Endothelial cell of umbilical vein (primary cell): Measurements from ENCODE around the gene TOMM20.

Experiments
- CTCF ChIP-seq, 2 donors: IDR thresholded peaks; 1 replicate in 1 of 2; 2 replicates in 1 of 2; pipeline ENCODE4 v1.5.1; 2011; ENCODE audit warnings: low read length in 2 of 2, mild to moderate bottlenecking in 2 of 2, moderate library complexity in 2 of 2, control low read depth in 1 of 2, inconsistent platforms in 1 of 2, low read depth in 1 of 2; ENCODE audit not compliant: insufficient read depth in 1 of 2; ENCODE audit errors: extremely low read depth in 1 of 2
- JUN ChIP-seq: IDR thresholded peaks from 2 replicates; pipeline ENCODE4 v1.6.1; 2011; ENCODE audit warnings: borderline replicate concordance, low read depth; ENCODE audit not compliant: insufficient read length, insufficient read depth

- no peak for TF ChIP-seq CTCF (IDR thresholded peaks at IDR 0.05; ENCODE audit: extremely low read depth in 1 of 2, insufficient read depth in 1 of 2, low read depth in 1 of 2, low read length in 2 of 2)
- no peak for TF ChIP-seq JUN
These were observed 26.9 kb downstream of the TOMM20 start for GRCh38 chr1:235101558-235102258.
